Measurements from ENCODE around the gene SMIM1. TPM values are rescaled to one million over a fixed set of nuclear protein-coding genes. Genes with fewer than 3 reads are reported as not detected.

SMIM1 gene
- total and polyA plus RNA-seq, 2 donors (not counting 3 experiments of a cell fraction or from before 2014, with no cell fraction given) = 1.4 to 2.9 TPM

DNA sequence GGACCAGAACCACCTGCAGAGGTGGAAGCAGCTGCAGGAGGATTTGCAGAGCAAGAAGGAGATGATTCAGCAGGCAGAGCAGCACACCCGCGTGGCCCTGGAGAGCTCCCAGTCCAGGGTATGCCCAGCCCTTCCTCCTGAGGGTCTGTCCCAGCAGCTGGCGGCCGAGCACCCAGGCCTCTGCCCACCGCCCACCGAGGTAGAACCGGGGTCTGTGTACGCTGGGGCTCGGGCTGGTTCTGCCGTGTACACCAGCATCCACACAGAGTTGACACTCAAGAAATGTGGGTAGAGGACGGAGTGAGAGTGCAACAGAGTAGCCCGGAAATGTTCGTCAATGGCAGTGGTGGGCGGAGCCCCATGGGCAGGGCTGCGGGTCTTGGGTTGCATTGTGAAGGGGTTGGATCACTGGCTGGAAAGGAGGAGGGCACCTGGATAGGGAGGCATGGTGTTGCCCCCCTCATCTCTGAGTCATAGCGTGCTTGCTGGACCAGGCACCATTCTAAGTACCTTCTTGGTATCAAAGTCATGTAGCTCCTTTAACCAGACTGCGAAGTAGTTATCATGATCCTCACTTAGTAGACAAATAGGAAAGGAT, 5.1 kb upstream of the SMIM1 start:
- CTCF ChIA-PET = interaction anchor here (0.6 to 1.1 kb wide), 2 partner anchors 33 to 72 kb away, joined by 3 read pairs; no protein-coding TSS in a partner anchor

More for the DNA sequence above, 5.1 kb upstream of the SMIM1 start:
- no peak for DNase-seq (ENCODE audit: low read depth, low spot score)
- Histone ChIP-seq H3K27me3 (ENCODE audit: control insufficient read depth in 2 of 2, insufficient read depth in 2 of 2, low read length in 2 of 2) (no peaks in the 10 kb centered on the region), H3K4me3 (replicated peaks in 1 of 3; ENCODE audit: insufficient read depth in 1 of 3, low read depth in 1 of 3, low read length in 3 of 3) (no peak overlapping the region), H3K9me3 (replicated peaks; ENCODE audit: control insufficient read depth, insufficient read depth, low read length) (no peaks in the 10 kb centered on the region), H3K4me1 (ENCODE audit: control insufficient read depth, extremely low read depth, insufficient read depth, low read length) (peaks cover 6% of the 10 kb centered on the region), H3K36me3 (ENCODE audit: control insufficient read depth in 2 of 2, extremely low read depth in 1 of 2, insufficient read depth in 2 of 2, low read length in 2 of 2) (no peaks in the 10 kb centered on the region), H3K9me1 (replicated peaks; ENCODE audit: control insufficient read depth, extremely low read depth, insufficient read depth, low read length) (no peaks in the 10 kb centered on the region), H3K9ac (replicated peaks; ENCODE audit: extremely low read depth, insufficient read depth, low read length) (no peak overlapping the region), H3K79me2 (ENCODE audit: control insufficient read depth, insufficient read depth, low read length) (no peaks in the 10 kb centered on the region), H3K4me2 (ENCODE audit: insufficient read depth, low read length) (no peak overlapping the region), H4K20me1 (replicated peaks; ENCODE audit: control insufficient read depth, extremely low read depth, insufficient read depth, low read length) (no peaks in the 10 kb centered on the region), H3K27ac (ENCODE audit: insufficient read depth, low read depth, low read length) (no peak overlapping the region), H2AFZ (ENCODE audit: low read depth, low read length) (no peak overlapping the region)
- no peak for FAIRE-seq
- BruUV-seq (replicated peaks) = no TSS peak
- POLR2A ChIA-PET = interaction anchor here (0.6 kb wide), 1 partner anchor 1801 kb away, joined by 6 read pairs; no protein-coding TSS in a partner anchor
- TF ChIP-seq FOS (IDR thresholded peaks at IDR 0.05; ENCODE audit: borderline replicate concordance, insufficient read depth, low read length) (no peak), POLR2A (IDR thresholded peaks at IDR 0.05; ENCODE audit: low read depth, low read length) (no peak), POLR2AphosphoS5 (IDR thresholded peaks at IDR 0.05; ENCODE audit: insufficient read depth, low read depth, low read length) (no peak), JUN (IDR thresholded peaks at IDR 0.05; ENCODE audit: borderline replicate concordance, insufficient read depth, insufficient read length, low read depth) (no peak), GATA2 (IDR thresholded peaks at IDR 0.05; ENCODE audit: insufficient read depth, insufficient read length, low read depth, low read length) (no peak), EZH2 (IDR thresholded peaks at IDR 0.05; ENCODE audit: borderline replicate concordance, low read depth, low read length, severe bottlenecking) (no peak), MYC (IDR thresholded peaks at IDR 0.05; ENCODE audit: low read depth, low read length) (no peak)
- TF ChIP-seq, protein P1, sequence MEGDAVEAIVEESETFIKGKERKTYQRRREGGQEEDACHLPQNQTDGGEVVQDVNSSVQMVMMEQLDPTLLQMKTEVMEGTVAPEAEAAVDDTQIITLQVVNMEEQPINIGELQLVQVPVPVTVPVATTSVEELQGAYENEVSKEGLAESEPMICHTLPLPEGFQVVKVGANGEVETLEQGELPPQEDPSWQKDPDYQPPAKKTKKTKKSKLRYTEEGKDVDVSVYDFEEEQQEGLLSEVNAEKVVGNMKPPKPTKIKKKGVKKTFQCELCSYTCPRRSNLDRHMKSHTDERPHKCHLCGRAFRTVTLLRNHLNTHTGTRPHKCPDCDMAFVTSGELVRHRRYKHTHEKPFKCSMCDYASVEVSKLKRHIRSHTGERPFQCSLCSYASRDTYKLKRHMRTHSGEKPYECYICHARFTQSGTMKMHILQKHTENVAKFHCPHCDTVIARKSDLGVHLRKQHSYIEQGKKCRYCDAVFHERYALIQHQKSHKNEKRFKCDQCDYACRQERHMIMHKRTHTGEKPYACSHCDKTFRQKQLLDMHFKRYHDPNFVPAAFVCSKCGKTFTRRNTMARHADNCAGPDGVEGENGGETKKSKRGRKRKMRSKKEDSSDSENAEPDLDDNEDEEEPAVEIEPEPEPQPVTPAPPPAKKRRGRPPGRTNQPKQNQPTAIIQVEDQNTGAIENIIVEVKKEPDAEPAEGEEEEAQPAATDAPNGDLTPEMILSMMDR (IDR thresholded peaks at IDR 0.05; ENCODE audit: extremely low read depth in 1 of 2, insufficient read depth in 1 of 2, low read depth in 1 of 2, low read length in 2 of 2) = no peak
- TF ChIP-seq, protein P2, sequence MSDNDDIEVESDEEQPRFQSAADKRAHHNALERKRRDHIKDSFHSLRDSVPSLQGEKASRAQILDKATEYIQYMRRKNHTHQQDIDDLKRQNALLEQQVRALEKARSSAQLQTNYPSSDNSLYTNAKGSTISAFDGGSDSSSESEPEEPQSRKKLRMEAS (IDR thresholded peaks at IDR 0.05; ENCODE audit: insufficient read depth, insufficient read length) = no peak
- dilution Hi-C loops (cut with MboI; ENCODE audit: extremely low pct_ligation_motif_present, low sequenced_read_pairs) = no loop called here
- intact Hi-C loops (cut with micrococcal nuclease) = no loop called here

Data from endothelial cell of umbilical vein (primary cell).